Measurements from ENCODE around the gene PSENEN.
"Not testable (repeated sequence)": the region's sequence is repeated elsewhere in the genome, so short reads cannot be mapped to it uniquely, and the experiment has no call there.

Gene PSENEN

GRCh38 chr19:35751839-35752745 is 6.6 kb downstream of the PSENEN start:
- DNase-seq (ENCODE audit: low spot score): no peak

GRCh38 chr19:35752746-35753350 is 7.4 kb downstream of the PSENEN start:
- DNase-seq (ENCODE audit: low spot score): no peak

GRCh38 chr19:35753634-35754369 is 8.4 kb downstream of the PSENEN start:
- DNase-seq (ENCODE audit: low spot score): no peak

GRCh38 chr19:35754370-35755130 is 9.1 kb downstream of the PSENEN start:
- no peak for DNase-seq (ENCODE audit: low spot score)

- DNase-seq (ENCODE audit: low spot score): no peak
Measured at GRCh38 chr19:35755131-35755549, 9.7 kb downstream of the PSENEN start.

- DNase-seq (ENCODE audit: low spot score): no peak
Measured at GRCh38 chr19:35755550-35756376, 10.3 kb downstream of the PSENEN start.

- DNase-seq (ENCODE audit: low spot score): no peak
Measured at GRCh38 chr19:35756377-35757230, 11.2 kb downstream of the PSENEN start, which contains the start of gene HSPB6. Gene HSPB6, minus strand, starts transcription at chr19:35757029. Its CDS starts 21 bp downstream, at chr19:35757008.

GRCh38 chr19:35757231-35757748 is 11.8 kb downstream of the PSENEN start:
- no peak for DNase-seq (ENCODE audit: low spot score)

- peak; percentile 98 for DNase-seq (ENCODE audit: low spot score)
Measured at GRCh38 chr19:35757749-35758608, 12.5 kb downstream of the PSENEN start, which contains the start of gene PROSER3. Gene PROSER3, plus strand, starts transcription at chr19:35758176. Its CDS starts 40 bp downstream, at chr19:35758216.

GRCh38 chr19:35759697-35760096 is 14.2 kb downstream of the PSENEN start:
- DNase-seq (ENCODE audit: low spot score): no peak

GRCh38 chr19:35760711-35761349 is 15.4 kb downstream of the PSENEN start:
- DNase-seq (ENCODE audit: low spot score): no peak

GRCh38 chr19:35764432-35765315 is 19.2 kb downstream of the PSENEN start:
- no peak for DNase-seq (ENCODE audit: low spot score)

GRCh38 chr19:35766571-35767104 is 21.2 kb downstream of the PSENEN start:
- no peak for DNase-seq (ENCODE audit: low spot score)

- DNase-seq (ENCODE audit: low spot score): no peak
Measured at GRCh38 chr19:35767288-35768081, 22.0 kb downstream of the PSENEN start.

GRCh38 chr19:35768082-35768421 is 22.6 kb downstream of the PSENEN start:
- no peak for DNase-seq (ENCODE audit: low spot score)

GRCh38 chr19:35772362-35772761 is 26.9 kb downstream of the PSENEN start:
- DNase-seq (ENCODE audit: low spot score): not testable (repeated sequence)

Data from LoVo (cell line).